Chondrocyte (in vitro differentiated cells): ENCODE measurements around the gene P2RY6. TPM values are rescaled to one million over a fixed set of nuclear protein-coding genes. Genes with fewer than 3 reads are reported as not detected.

Source experiments
- DNase-seq: peaks from one replicate; pipeline ENCODE4 v3.0.0; 2021; ENCODE audit warnings: mixed read lengths, low spot score
- H3K27ac Mint-ChIP-seq: one replicate; pipeline ENCODE4 v1.8.0; 2021; ENCODE audit warnings: mild to moderate bottlenecking, moderate library complexity, mixed read lengths; ENCODE audit not compliant: unreplicated experiment
- H3K27me3 Mint-ChIP-seq: 2 replicates; pipeline ENCODE4 v1.8.0; 2021; ENCODE audit warnings: low read depth, mixed read lengths
- H3K36me3 Mint-ChIP-seq: 2 replicates; pipeline ENCODE4 v1.8.0; 2021; ENCODE audit warnings: low read depth, mixed read lengths
- H3K4me1 Mint-ChIP-seq: 2 replicates; pipeline ENCODE4 v1.8.0; 2021; ENCODE audit warnings: low read depth, mild to moderate bottlenecking, mixed read lengths
- H3K4me3 Mint-ChIP-seq: one replicate; pipeline ENCODE4 v1.8.0; 2021; ENCODE audit warnings: mild to moderate bottlenecking, moderate library complexity, mixed read lengths; ENCODE audit not compliant: unreplicated experiment
- H3K9me3 Mint-ChIP-seq: 2 replicates; pipeline ENCODE4 v1.8.0; 2021; ENCODE audit warnings: low read depth, mixed read lengths
- CTCF ChIP-seq: fragments of 200-600 bp; sonication (generic); IDR thresholded peaks from 2 replicates; pipeline ENCODE4 v1.5.0; 2021; ENCODE audit warnings: antibody characterized with exemption, mild to moderate bottlenecking, moderate library complexity
- total RNA-seq: library from RNA; stranded (reverse); gene quantifications from 3 replicates; pipeline ENCODE4 v1.2.1, GENCODE V29; 2021

Gene P2RY6
- total RNA-seq, 1 donor from 2014 or later = 0.20 TPM

GRCh38 chr11:73310661-73311393 lies 38.7 kb downstream of the P2RY6 start:
- Mint-ChIP-seq H3K4me3 (peak overlapping the region; percentile 86), H3K36me3 (peaks cover 6% of the 10 kb centered on the region), H3K4me1 (peaks cover 69% of the 10 kb centered on the region), H3K27me3 (no peaks in the 10 kb centered on the region), H3K27ac (no peak overlapping the region), H3K9me3 (no peaks in the 10 kb centered on the region)
- DNase-seq = no peak
- TF ChIP-seq CTCF = no peak

- no peak overlapping the region for H3K27ac Mint-ChIP-seq
- H3K27me3 Mint-ChIP-seq = no peaks in the 10 kb centered on the region
- H3K4me1 Mint-ChIP-seq = peaks cover 75% of the 10 kb centered on the region
- peak overlapping the region; percentile 86 for H3K4me3 Mint-ChIP-seq
- H3K9me3 Mint-ChIP-seq = no peaks in the 10 kb centered on the region
- TF ChIP-seq CTCF = no peak
- peaks cover 8% of the 10 kb centered on the region for H3K36me3 Mint-ChIP-seq
- no peak for DNase-seq
Measured at GRCh38 chr11:73311394-73311869, 39.3 kb downstream of the P2RY6 start.

- Mint-ChIP-seq H3K27ac (peak overlapping the region; percentile 94), H3K4me1 (peaks cover 77% of the 10 kb centered on the region), H3K36me3 (peaks cover 8% of the 10 kb centered on the region), H3K27me3 (no peaks in the 10 kb centered on the region), H3K9me3 (no peaks in the 10 kb centered on the region), H3K4me3 (peak overlapping the region; percentile 86)
- TF ChIP-seq CTCF = no peak
- DNase-seq = no peak
Measured at GRCh38 chr11:73312036-73312435, 39.9 kb downstream of the P2RY6 start.

- Mint-ChIP-seq H3K36me3 (peaks cover 8% of the 10 kb centered on the region), H3K27me3 (no peaks in the 10 kb centered on the region), H3K4me3 (peak overlapping the region; percentile 86), H3K9me3 (no peaks in the 10 kb centered on the region), H3K4me1 (peaks cover 83% of the 10 kb centered on the region), H3K27ac (peak overlapping the region; percentile 94)
- no peak for TF ChIP-seq CTCF
- no peak for DNase-seq
Measured at GRCh38 chr11:73312851-73313327, 40.8 kb downstream of the P2RY6 start.

- no peak for TF ChIP-seq CTCF
- H3K36me3 Mint-ChIP-seq = peaks cover 8% of the 10 kb centered on the region
- H3K9me3 Mint-ChIP-seq = no peaks in the 10 kb centered on the region
- no peaks in the 10 kb centered on the region for H3K27me3 Mint-ChIP-seq
- no peak for DNase-seq
- peak overlapping the region; percentile 94 for H3K27ac Mint-ChIP-seq
- peak overlapping the region; percentile 86 for H3K4me3 Mint-ChIP-seq
- peaks cover 90% of the 10 kb centered on the region for H3K4me1 Mint-ChIP-seq
Measured at GRCh38 chr11:73313652-73314051, 41.5 kb downstream of the P2RY6 start.
